OCI-LY1 (cell line): Measurements from ENCODE around the gene MTMR3.

ENCODE experiments used
- CTCF ChIP-seq: fragments of 200-600 bp; sonication (generic), shearing (Covaris generic); IDR thresholded peaks from 2 replicates; pipeline ENCODE4 v1.5.1; 2017; ENCODE audit warnings: mild to moderate bottlenecking, antibody characterized with exemption, low read length, moderate library complexity, mixed read lengths
- EZH2 ChIP-seq: fragments of 200-600 bp; sonication (generic), shearing (Covaris generic); IDR thresholded peaks from 2 replicates; pipeline ENCODE4 v1.8.0; 2017; ENCODE audit warnings: borderline replicate concordance, mixed run types, mild to moderate bottlenecking, antibody characterized with exemption, low read length, moderate library complexity, mixed read lengths

GRCh38 chr22:29872144-29872893 is 10.7 kb upstream of the MTMR3 start:
- no peak for TF ChIP-seq CTCF
- TF ChIP-seq EZH2, result no peak
